IPS-20b (cell line): Measurements from ENCODE around the gene SMIM34.
"Not testable (repeated sequence)": the region's sequence is repeated elsewhere in the genome, so short reads cannot be mapped to it uniquely, and the experiment has no call there.

Experiments used
- H3K27ac ChIP-seq: one replicate; pipeline ENCODE4 v1.5.1; 2013; ENCODE audit warnings: low read length
- H3K27me3 ChIP-seq: 2 replicates; pipeline ENCODE4 v1.6.1; 2013; ENCODE audit warnings: mild to moderate bottlenecking, low read length, inconsistent platforms; ENCODE audit not compliant: insufficient read depth
- H3K36me3 ChIP-seq: 2 replicates; pipeline ENCODE4 v1.6.1; 2013; ENCODE audit warnings: low read depth, mild to moderate bottlenecking, inconsistent platforms, low read length, moderate library complexity; ENCODE audit not compliant: insufficient read depth
- H3K4me1 ChIP-seq: 2 replicates; pipeline ENCODE4 v1.6.1; 2013; ENCODE audit warnings: mild to moderate bottlenecking, control low read depth, inconsistent platforms, low read length, moderate library complexity; ENCODE audit not compliant: insufficient read depth
- H3K4me3 ChIP-seq: 2 replicates; pipeline ENCODE4 v1.5.1; 2013; ENCODE audit warnings: mild to moderate bottlenecking, low read length, inconsistent platforms
- H3K9ac ChIP-seq: 2 replicates; pipeline ENCODE4 v1.6.1; 2013; ENCODE audit warnings: low read depth, mild to moderate bottlenecking, inconsistent platforms, low read length, moderate library complexity
- H3K9me3 ChIP-seq: 2 replicates; pipeline ENCODE4 v1.6.1; 2013; ENCODE audit warnings: mild to moderate bottlenecking, low read depth, low read length, inconsistent platforms; ENCODE audit not compliant: insufficient read depth

The SMIM34 gene

GRCh38 chr21:34406676-34407075, 17.1 kb downstream of the SMIM34 start:
- H3K36me3 ChIP-seq, H3K27ac ChIP-seq, H3K9me3 ChIP-seq, H3K4me1 ChIP-seq, H3K9ac ChIP-seq, H3K27me3 ChIP-seq, H3K4me3 ChIP-seq: not testable (repeated sequence)

- H3K9me3 ChIP-seq, H3K4me3 ChIP-seq, H3K36me3 ChIP-seq, H3K4me1 ChIP-seq, H3K27ac ChIP-seq, H3K9ac ChIP-seq, H3K27me3 ChIP-seq: not testable (repeated sequence)
Measured at GRCh38 chr21:34406102-34406501, 17.6 kb downstream of the SMIM34 start.

DNA sequence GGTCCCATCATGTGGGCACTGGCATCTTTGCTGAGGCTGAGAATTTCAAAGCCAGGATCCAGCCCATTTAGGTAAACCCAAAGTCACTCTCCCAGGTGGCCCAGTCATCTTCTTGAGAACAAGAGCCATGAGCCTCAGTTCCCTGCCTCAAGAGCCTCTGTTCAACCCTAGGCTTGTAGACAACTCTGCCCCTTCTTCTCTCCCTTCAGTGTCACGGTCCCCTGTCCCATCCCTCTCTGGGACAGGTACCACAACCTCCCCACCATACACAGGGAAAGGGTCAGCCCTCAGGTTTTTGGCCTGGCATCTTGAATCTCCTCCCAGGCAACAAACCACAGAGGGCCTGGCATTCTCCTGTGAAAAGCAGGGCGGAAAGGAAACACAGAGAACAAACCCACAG, 18.1 kb downstream of the SMIM34 start:
- not testable (repeated sequence) for H3K36me3 ChIP-seq, H3K4me1 ChIP-seq, H3K9me3 ChIP-seq, H3K4me3 ChIP-seq, H3K27me3 ChIP-seq, H3K27ac ChIP-seq, H3K9ac ChIP-seq

- not testable (repeated sequence) for H3K36me3 ChIP-seq, H3K4me1 ChIP-seq, H3K9ac ChIP-seq, H3K27me3 ChIP-seq, H3K9me3 ChIP-seq, H3K27ac ChIP-seq, H3K4me3 ChIP-seq
Measured at GRCh38 chr21:34404742-34405141, 19.0 kb downstream of the SMIM34 start.

GRCh38 chr21:34400522-34400921, 23.2 kb downstream of the SMIM34 start:
- H3K9me3 ChIP-seq = not testable (repeated sequence)

GRCh38 chr21:34383724-34384415, 39.9 kb downstream of the SMIM34 start:
- not testable (repeated sequence) for H3K36me3 ChIP-seq, H3K4me1 ChIP-seq, H3K27me3 ChIP-seq, H3K4me3 ChIP-seq, H3K27ac ChIP-seq, H3K9me3 ChIP-seq, H3K9ac ChIP-seq

More at GRCh38 chr21:34400522-34400921, 23.2 kb downstream of the SMIM34 start:
- not testable (repeated sequence) for H3K9ac ChIP-seq, H3K27ac ChIP-seq, H3K4me3 ChIP-seq, H3K36me3 ChIP-seq, H3K27me3 ChIP-seq, H3K4me1 ChIP-seq

DNA sequence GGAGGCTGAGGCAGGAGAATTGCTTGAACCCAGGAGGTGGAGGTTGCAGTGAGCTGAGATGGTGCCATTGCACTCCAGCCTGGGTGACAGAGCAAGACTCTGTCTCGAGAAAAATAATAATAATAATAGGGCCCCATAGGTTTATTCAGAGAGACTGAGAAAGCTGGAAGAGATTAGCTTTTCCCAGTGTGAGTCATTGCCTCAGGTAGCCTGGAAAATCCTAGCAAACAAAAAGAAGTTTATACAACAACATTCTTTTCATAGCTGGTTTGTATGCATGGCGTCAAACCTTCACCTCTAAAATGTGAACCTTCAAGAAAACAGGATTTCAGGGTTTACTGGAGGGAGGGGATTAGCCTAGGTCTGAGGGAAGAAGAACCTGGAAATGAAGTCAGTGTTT, 40.6 kb downstream of the SMIM34 start:
- not testable (repeated sequence) for H3K9me3 ChIP-seq, H3K9ac ChIP-seq, H3K4me3 ChIP-seq, H3K27me3 ChIP-seq, H3K4me1 ChIP-seq, H3K36me3 ChIP-seq, H3K27ac ChIP-seq

GRCh38 chr21:34375619-34375972, 48.2 kb downstream of the SMIM34 start:
- H3K27ac ChIP-seq, H3K4me1 ChIP-seq, H3K9ac ChIP-seq, H3K9me3 ChIP-seq, H3K36me3 ChIP-seq, H3K4me3 ChIP-seq, H3K27me3 ChIP-seq: not testable (repeated sequence)

DNA sequence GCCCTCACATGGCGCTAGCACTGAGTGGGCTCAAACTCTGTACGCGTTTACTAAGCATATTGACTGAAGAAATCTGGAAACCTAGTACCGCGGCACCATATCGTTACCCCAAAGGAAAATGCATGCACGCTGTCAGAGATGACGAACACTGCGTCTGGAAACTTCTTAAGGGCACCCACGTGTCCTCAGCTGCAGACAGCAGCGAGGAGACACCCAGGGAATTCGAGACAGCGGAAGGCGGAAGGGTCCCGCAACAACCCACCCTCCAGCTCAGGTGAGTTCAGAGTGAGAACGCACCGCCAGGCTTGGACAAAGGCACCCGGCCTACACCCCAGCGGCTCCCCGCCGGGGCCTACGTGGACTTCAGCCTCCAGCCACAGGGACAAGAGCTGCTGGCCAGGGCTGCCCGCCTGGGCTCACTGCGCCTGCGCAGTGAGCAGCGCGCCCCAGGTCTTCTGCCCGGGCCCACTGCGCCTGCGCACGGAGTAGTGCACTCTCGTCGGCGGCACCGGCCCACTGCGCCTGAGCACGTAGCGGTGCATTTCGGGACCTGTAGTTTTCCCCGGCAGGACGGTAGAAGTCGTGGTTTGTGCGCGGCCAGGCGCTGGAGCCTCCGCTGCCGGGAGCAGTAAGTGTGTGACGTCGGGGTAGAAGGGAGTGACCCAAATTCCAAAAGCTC, 48.7 kb downstream of the SMIM34 start, which contains the start of gene SMIM11:
Gene SMIM11, plus strand, starts transcription at position 568 of the 679 bp plus-strand sequence. CDS start 3,998 bp downstream, outside the sequence.
- not testable (repeated sequence) for H3K9me3 ChIP-seq, H3K4me3 ChIP-seq, H3K36me3 ChIP-seq, H3K27ac ChIP-seq, H3K4me1 ChIP-seq, H3K27me3 ChIP-seq, H3K9ac ChIP-seq

DNA sequence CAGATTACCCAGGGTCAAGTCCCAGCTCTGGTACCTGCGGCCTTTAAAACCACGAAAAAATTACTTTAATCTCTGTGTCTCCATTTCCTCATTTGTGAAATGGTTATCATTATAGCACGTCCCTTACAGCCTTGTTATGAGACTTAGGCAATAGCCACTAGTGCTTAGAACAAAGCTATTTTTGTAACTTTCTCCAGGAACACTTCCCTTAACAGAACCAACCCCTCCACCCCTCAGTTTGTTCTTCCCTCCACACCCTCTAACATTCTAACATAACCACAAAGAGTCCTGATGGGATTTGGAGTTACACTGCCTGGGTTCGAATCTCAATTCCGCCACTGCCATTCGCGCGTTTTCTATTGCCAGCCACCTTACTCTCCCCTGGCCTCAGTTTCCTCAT, 49.3 kb downstream of the SMIM34 start:
- H3K27ac ChIP-seq, H3K4me1 ChIP-seq, H3K9ac ChIP-seq, H3K4me3 ChIP-seq, H3K27me3 ChIP-seq, H3K9me3 ChIP-seq, H3K36me3 ChIP-seq: not testable (repeated sequence)

DNA sequence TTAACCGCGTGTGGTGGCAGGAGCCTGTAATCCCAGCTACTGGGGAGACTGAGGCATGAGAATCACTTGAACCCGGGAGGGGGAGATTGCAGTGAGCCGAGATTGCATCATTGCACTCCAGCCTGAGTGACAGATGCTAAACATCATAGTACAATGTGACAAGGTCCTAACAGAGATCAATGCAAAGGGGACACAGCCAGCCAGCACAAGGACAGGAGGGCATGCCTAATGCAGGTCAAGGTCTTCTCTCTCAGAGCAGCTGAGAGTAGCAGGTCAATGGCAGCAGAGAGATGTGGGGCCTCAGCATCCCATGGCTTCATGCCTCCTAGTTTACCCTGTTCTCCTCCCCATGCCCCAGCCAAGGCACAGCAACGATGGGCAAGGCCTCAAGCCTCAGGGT, 51.4 kb downstream of the SMIM34 start:
- H3K9ac ChIP-seq = no peak overlapping the region
- no peaks in the 10 kb centered on the region for H3K27me3 ChIP-seq
- H3K4me1 ChIP-seq = peaks cover 9% of the 10 kb centered on the region; the same call in 1 of the 2 replicates
- H3K36me3 ChIP-seq = no peaks in the 10 kb centered on the region
- no peak overlapping the region for H3K4me3 ChIP-seq
- H3K9me3 ChIP-seq = no peaks in the 10 kb centered on the region
- H3K27ac ChIP-seq = no peak overlapping the region

DNA sequence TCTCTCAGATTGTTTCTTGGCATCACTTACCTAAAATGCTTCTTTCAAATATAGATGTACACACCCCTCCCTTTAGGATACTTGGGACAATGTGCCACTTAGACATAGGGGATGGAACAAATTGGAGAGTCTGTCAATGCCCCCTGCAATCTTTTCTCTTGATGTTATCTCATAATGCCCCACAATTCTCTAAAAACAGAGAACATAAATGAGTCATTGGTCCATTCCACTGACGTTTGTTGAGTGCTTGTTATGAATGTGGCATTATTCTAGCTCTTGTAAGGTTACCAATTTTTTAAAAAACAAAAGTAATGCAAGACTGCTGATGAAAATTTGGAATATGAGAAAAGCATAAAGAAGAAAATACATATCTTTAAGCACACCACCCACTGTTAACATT, 54.0 kb downstream of the SMIM34 start:
- no peaks in the 10 kb centered on the region for H3K36me3 ChIP-seq
- H3K9ac ChIP-seq = no peak overlapping the region
- no peak overlapping the region for H3K4me3 ChIP-seq
- H3K9me3 ChIP-seq = no peaks in the 10 kb centered on the region
- peaks cover 9% of the 10 kb centered on the region; the same call in 1 of the 2 replicates for H3K4me1 ChIP-seq
- no peak overlapping the region for H3K27ac ChIP-seq
- no peaks in the 10 kb centered on the region for H3K27me3 ChIP-seq
